GM21528 (cell line): ENCODE results near the gene RPL27.
"Not testable (repeated sequence)": the region's sequence is repeated elsewhere in the genome, so short reads cannot be mapped to it uniquely, and the experiment has no call there.

Experiments
- ATAC-seq: cut with Tn5 transposase; IDR thresholded peaks from one replicate; pipeline ENCODE4 v1.9.1; 2021; ENCODE audit warnings: mild to moderate bottlenecking, moderate library complexity; ENCODE audit not compliant: unreplicated experiment, low FRiP score

Gene RPL27

DNA sequence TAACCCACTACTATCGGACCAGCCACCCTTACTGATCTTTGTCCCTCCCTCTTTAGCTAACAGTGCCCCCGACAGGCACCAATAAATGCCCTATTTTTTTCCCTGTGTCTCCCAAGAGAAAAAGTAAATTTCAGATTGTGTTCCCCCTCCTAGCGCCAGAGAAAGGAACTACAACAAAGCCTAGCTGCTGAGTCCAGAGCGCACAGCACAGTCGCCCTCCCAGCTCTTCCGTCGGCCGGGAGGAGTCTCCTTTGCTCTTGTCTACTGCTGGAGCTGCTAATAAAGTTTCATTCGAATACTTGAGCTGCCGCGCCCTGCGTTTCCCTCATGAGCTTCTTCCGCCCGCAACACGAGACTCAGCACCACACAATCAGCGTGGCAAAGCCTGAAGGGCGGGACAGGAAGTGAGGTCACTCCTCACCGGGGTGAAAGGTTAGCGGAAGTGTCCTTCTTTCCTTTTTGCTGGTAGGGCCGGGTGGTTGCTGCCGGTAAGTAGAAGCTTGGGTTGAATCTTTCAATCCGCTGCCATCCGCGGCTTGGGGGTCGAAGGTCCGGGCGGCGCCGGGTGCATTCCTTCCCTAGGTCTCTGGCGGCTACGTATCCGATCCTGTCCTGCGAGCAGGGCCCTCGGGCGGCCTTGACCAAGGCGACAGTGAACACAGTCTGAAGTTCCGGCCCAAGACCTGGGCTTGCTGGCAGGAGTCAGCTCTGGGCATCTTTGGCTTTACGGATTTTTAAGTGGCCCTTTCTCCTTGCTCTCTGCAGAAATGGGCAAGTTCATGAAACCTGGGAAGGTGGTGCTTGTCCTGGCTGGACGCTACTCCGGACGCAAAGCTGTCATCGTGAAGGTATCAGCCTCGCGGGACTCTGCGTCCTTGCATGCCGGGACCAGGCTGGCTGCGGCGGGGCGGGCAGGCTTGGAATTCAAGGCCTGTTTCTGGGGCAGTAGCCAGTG lies at the start of gene RPL27:
Gene RPL27, plus strand, starts transcription at position 436 of the 955 bp plus-strand sequence. Its CDS starts 332 bp downstream, at position 768.
- ATAC-seq, result peak; percentile 89

DNA sequence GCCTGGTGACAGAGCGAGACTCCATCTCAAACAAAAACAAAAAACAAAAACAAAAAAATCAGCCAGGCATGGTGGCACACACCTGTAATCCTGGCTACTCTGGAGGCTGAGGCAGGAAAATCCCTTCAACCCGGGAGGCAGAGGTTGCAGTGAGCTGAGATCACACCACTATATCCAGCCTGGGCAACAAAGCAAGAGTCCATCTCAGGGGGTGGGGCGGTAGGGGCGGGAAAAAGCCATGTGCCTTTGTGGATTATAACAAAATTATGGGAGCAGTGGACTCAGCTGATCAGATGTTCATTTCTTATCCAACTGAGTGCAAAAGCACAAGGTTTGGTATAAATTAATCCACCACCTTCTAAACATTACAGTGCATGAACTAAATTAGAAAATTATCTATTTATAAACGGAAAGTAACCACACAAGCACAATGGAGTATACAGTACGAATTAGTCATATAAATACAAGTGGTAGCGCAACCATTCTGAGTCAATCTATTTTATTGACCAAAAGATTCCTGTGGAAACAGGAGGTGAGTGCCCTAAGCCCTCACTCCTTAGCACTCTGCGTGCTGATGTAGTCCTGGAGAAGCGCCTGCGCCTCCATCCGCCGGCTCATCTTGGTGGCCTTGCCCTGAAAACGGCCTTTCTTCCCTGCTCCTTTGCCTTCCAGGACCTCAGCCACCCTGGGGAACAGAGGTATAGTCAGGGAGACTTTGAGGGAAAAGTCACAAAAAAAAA lies 48.0 kb upstream of the RPL27 start:
- no peak for ATAC-seq

- ATAC-seq, result no peak
These were observed 44.5 kb upstream of the RPL27 start for GRCh38 chr17:42953669-42954068.

DNA sequence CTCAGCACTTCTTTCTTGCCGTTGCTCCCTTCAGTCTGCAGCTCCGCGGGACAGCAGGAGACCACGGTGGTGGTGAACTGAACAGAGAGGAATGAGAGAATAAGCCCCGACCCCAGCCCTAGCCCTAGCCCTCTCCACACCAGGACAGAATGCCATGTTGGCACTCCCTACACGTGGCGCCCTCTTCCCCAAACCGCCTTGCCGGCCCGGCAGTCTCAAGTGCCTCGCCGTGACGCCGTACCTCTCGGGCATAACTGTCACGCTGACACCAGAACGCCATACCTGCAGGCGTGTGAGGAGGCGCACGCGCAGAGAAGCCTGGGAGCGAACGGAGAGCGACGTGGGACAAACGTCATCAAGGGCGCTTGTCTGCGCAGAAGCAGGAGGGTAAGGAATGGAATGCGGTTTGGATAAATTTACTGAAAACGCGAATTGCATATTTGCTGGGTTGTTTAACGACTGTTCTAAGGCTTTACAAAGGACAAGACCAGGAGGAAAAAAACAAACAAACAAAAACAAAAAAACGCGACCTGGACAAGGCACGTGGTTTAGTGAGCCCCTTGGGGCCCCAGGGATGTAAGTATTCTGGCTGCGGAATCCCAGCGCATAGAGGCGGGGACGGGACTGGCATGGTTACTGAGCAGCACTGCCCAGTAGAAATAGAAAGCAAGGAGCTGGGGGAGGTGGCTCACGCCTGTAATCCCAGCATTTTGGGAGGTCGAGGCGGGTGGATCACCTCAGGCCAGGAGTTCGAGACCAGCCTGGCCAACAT lies 33.9 kb upstream of the RPL27 start, which contains the start of gene AARSD1:
Gene AARSD1, minus strand, starts transcription at position 294 of the 772 bp plus-strand sequence. Its CDS starts 14 bp downstream, at position 280.
- ATAC-seq, result peak; percentile 89

GRCh38 chr17:42967925-42968324 lies 30.3 kb upstream of the RPL27 start:
- ATAC-seq, result no peak

DNA sequence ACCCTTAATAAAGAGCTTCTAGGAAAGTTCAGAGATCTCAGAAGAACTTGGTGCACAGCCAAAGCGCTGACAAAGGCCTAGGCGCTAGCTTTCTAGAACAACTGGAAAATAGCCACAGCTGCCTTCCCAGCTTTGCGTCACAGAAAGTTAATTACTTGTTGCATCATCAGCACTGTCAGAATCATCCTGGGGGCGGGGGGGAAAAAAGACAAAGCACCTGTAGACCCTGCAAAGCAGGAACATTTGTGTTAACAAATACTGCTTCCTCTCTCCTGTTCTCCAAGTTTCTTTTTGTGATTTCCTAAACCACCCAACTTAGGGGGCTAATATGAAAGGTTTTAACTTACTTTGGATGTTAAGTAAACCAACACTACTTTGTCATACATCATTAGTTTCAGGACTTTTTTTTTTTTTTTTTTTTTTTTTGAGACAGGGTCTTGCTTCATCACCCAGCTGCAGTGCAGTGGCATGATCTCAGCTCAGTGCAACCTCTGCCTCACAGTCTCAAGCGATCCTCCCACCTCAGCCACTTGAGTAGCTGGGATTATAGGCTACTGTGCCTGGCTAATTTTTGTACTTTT lies 29.1 kb upstream of the RPL27 start:
- ATAC-seq, result no peak

GRCh38 chr17:42971589-42971988 lies 26.6 kb upstream of the RPL27 start:
- no peak for ATAC-seq

- not testable (repeated sequence) for ATAC-seq
These were observed 24.9 kb upstream of the RPL27 start for GRCh38 chr17:42973323-42973722.

- no peak for ATAC-seq
These were observed 23.0 kb upstream of the RPL27 start for GRCh38 chr17:42975265-42975664.

GRCh38 chr17:42975701-42976100 lies 22.5 kb upstream of the RPL27 start:
- ATAC-seq, result not testable (repeated sequence)

DNA sequence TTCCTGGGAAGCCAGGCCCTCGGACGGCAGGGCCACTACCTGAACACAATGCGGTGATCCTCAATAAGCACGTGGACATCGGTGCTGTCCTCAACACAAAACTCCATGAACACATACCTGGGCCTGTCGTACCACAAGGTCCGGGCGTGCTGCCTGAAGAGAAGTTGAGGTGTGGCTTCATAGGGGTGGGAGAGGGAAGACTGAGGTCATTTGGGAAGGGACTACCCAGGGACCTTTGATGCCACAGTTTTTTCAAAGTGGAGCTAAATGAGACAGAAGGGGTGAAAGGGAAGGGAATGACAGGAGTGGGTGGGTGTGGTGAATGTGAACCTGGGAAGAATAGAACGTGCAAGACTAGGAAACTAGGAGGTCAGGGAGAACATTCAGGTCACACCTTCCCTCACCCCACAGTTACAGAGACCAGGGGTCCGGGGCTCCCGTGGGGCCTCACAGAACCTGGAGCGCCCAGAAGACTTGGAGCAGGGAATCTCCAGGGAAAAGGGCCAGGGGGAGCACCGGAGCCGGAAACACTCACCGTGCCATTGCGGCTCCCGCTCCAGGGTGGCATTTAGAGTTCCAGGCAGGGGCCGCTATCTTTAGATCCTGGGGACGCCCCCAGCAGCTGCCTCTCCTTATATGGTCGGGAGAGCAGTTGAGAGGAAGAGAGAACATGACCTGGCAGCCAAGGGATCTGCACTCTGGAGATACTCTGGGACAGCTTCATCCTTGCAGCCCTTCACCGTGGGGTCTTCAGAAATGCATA lies 18.5 kb upstream of the RPL27 start, which contains the start of gene PTGES3L:
Gene PTGES3L, minus strand, starts transcription at position 570 of the 763 bp plus-strand sequence. Its CDS starts 27 bp downstream, at position 543.
- ATAC-seq, result no peak

GRCh38 chr17:42980274-42980765 lies 17.9 kb upstream of the RPL27 start, which contains the start of gene RUNDC1:
RUNDC1 (plus strand) TSS chr17:42980565; CDS start chr17:42980577, 12 bp downstream.
- ATAC-seq, result peak; percentile 47

- ATAC-seq, result peak; percentile 47
These were observed 17.3 kb upstream of the RPL27 start for GRCh38 chr17:42980766-42981397.

DNA sequence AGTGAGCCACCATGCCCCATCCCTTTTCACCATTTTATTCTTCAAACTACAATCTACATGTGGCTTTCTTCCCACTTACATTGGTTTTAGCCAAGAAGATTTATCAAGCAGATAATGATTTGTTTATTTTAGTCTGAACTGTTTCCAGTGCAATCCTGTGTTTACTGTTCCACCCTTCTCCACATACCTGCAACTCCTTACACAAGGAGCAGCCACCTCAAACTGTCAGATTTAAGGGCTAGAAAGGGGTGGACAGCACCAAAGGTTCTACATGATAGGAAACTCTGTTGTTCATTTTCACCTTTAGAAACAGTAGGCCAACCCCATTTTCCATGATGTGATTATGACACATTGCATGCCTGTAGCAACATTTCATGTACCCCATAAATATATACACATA lies 16.0 kb upstream of the RPL27 start:
- ATAC-seq, result no peak

GRCh38 chr17:42985225-42985624 lies 13.0 kb upstream of the RPL27 start:
- ATAC-seq, result no peak

DNA sequence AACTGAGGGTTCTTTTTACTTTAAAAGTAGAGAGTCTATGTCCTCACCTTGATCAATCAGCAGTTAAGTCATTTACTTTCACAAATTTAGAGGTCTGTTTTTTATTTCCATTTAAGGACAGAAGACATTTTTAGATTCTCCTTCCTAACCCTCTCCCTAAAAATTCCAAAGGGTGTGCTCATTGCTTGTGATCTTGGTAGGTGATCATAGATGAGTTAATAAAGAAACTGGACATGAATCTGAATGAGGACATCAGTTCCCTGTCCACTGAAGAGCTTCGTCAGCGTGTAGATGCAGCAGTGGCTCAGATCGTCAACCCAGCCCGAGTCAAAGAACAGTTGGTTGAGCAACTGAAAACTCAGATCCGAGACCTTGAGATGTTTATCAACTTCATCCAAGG lies 9.1 kb upstream of the RPL27 start:
- no peak for ATAC-seq

DNA sequence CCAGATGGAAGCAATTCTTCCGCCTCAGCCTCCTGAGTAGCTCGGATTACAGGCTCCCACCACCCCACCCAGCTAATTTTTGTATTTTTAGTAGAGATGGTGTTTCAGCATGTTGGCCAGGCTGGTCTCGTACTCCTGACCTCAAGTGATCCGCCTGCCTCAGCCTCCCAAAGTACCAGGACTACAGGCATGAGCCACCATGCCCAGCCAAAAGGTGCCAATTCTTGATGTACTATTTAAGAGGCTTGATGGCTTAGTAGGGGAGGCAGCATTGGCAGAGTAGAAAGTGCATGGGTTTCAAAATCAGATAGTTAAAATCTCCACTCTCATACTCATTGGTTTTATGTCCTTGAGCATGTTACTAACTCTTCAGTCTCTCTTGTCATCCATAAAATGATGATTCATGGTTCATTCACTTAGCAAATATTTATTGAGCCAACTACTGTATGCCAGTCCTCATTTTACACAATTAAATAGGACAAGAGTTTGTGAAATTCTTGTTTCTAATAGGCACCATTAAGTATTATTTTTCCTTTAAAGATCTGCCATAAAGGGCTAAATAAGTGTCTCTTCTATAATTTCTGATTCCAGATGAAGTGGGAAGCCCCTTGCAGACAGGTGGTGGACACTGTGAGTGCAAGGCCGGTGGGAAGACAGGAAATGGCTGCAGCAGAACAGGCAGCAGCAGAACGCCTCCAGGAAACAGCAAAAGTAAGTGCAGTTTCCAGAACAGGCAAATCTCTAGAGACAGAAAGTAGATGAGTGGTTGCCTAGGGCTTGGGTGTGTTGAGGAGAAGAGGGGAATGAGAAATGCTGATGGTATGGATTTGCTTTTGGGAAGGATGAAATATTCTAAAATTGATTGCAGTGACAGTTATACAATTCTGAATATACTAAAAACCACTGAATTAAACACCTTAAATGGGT lies 8.2 kb upstream of the RPL27 start:
- no peak for ATAC-seq
